T-helper 17 cell (primary cell): ENCODE results near the gene KIAA1671. TPM values are rescaled to one million over a fixed set of nuclear protein-coding genes. Genes with fewer than 3 reads are reported as not detected.

Experiments used
- ATAC-seq: fragments of 150-1000 bp; cut with Tn5 transposase; 2 replicates; pipeline ENCODE4 v1.10.0; 2021; ENCODE audit warnings: mild to moderate bottlenecking, moderate library complexity
- DNase-seq, 3 donors: peaks; one replicate each; pipeline versions ENCODE4 v3.0.0 to v3.0.0-alpha.2; 2020 to 2021
- H3K9me3 ChIP-seq: one replicate; pipeline ENCODE4 v1.7.0; 2013; ENCODE audit warnings: low read length, mild to moderate bottlenecking; ENCODE audit not compliant: control insufficient read depth, poor library complexity, severe bottlenecking
- H3K27ac Mint-ChIP-seq: one replicate; pipeline ENCODE4 v1.8.0; 2022; ENCODE audit warnings: mild to moderate bottlenecking, moderate library complexity, mixed read lengths
- H3K27me3 Mint-ChIP-seq: one replicate; pipeline ENCODE4 v1.8.0; 2022; ENCODE audit warnings: mixed read lengths
- H3K36me3 Mint-ChIP-seq: one replicate; pipeline ENCODE4 v1.8.0; 2022; ENCODE audit warnings: low read depth, mixed read lengths
- H3K4me1 Mint-ChIP-seq: one replicate; pipeline ENCODE4 v1.8.0; 2022; ENCODE audit warnings: mild to moderate bottlenecking, mixed read lengths
- H3K4me3 Mint-ChIP-seq: one replicate; pipeline ENCODE4 v1.8.0; 2022; ENCODE audit warnings: mild to moderate bottlenecking, moderate library complexity, mixed read lengths
- total RNA-seq, 4 donors: library from RNA in 2 of 4; stranded (reverse) in 2 of 4; gene quantifications; one replicate each; pipeline ENCODE4 v1.2.3 and lab custom pipeline; 2022 to 2026

Gene KIAA1671
- total RNA-seq, 2 donors from 2014 or later, result 1.4 to 3.2 TPM

GRCh38 chr22:25083056-25083806, 130.7 kb downstream of the KIAA1671 start:
- H3K9me3 ChIP-seq, result no peaks in the 10 kb centered on the region
- Mint-ChIP-seq H3K4me1 (peaks cover 20% of the 10 kb centered on the region), H3K4me3 (no peak overlapping the region), H3K27me3 (no peaks in the 10 kb centered on the region), H3K36me3 (no peaks in the 10 kb centered on the region), H3K27ac (no peak overlapping the region)
- DNase-seq (no peak), ATAC-seq (no peak)

GRCh38 chr22:25083807-25084200, 131.3 kb downstream of the KIAA1671 start:
- Mint-ChIP-seq H3K4me3 (no peak overlapping the region), H3K4me1 (peaks cover 20% of the 10 kb centered on the region), H3K27me3 (no peaks in the 10 kb centered on the region), H3K36me3 (no peaks in the 10 kb centered on the region), H3K27ac (no peak overlapping the region)
- ATAC-seq, result no peak
- no peak for DNase-seq
- H3K9me3 ChIP-seq, result no peaks in the 10 kb centered on the region

GRCh38 chr22:25084405-25085107, 132.0 kb downstream of the KIAA1671 start:
- H3K27ac Mint-ChIP-seq, result no peak overlapping the region
- H3K36me3 Mint-ChIP-seq, result no peaks in the 10 kb centered on the region
- DNase-seq (no peak), ATAC-seq (no peak)
- no peaks in the 10 kb centered on the region for H3K27me3 Mint-ChIP-seq
- no peak overlapping the region for H3K4me3 Mint-ChIP-seq
- no peaks in the 10 kb centered on the region for H3K9me3 ChIP-seq
- H3K4me1 Mint-ChIP-seq, result peaks cover 17% of the 10 kb centered on the region

GRCh38 chr22:25085156-25085555, 132.6 kb downstream of the KIAA1671 start:
- H3K27ac Mint-ChIP-seq, result no peak overlapping the region
- DNase-seq (no peak), ATAC-seq (no peak)
- H3K9me3 ChIP-seq, result no peaks in the 10 kb centered on the region
- peaks cover 14% of the 10 kb centered on the region for H3K4me1 Mint-ChIP-seq
- H3K36me3 Mint-ChIP-seq, result no peaks in the 10 kb centered on the region
- H3K4me3 Mint-ChIP-seq, result no peak overlapping the region
- no peaks in the 10 kb centered on the region for H3K27me3 Mint-ChIP-seq

- H3K9me3 ChIP-seq, result no peaks in the 10 kb centered on the region
- DNase-seq (no peak), ATAC-seq (no peak)
- peak overlapping the region; percentile 43 for H3K27ac Mint-ChIP-seq
- no peaks in the 10 kb centered on the region for H3K36me3 Mint-ChIP-seq
- H3K27me3 Mint-ChIP-seq, result no peaks in the 10 kb centered on the region
- no peak overlapping the region for H3K4me3 Mint-ChIP-seq
- peaks cover 14% of the 10 kb centered on the region for H3K4me1 Mint-ChIP-seq
Observed at GRCh38 chr22:25085930-25086901, 133.7 kb downstream of the KIAA1671 start.

GRCh38 chr22:25086902-25087282, 134.4 kb downstream of the KIAA1671 start:
- no peaks in the 10 kb centered on the region for H3K9me3 ChIP-seq
- Mint-ChIP-seq H3K36me3 (no peaks in the 10 kb centered on the region), H3K27ac (no peak overlapping the region), H3K27me3 (no peaks in the 10 kb centered on the region), H3K4me3 (no peak overlapping the region), H3K4me1 (peaks cover 11% of the 10 kb centered on the region)
- DNase-seq (no peak), ATAC-seq (no peak)

- H3K4me1 Mint-ChIP-seq, result peaks cover 10% of the 10 kb centered on the region
- no peak for ATAC-seq
- H3K4me3 Mint-ChIP-seq, result no peak overlapping the region
- no peak overlapping the region for H3K27ac Mint-ChIP-seq
- H3K27me3 Mint-ChIP-seq, result no peaks in the 10 kb centered on the region
- DNase-seq, result no peak
- no peaks in the 10 kb centered on the region for H3K36me3 Mint-ChIP-seq
- no peaks in the 10 kb centered on the region for H3K9me3 ChIP-seq
Observed at GRCh38 chr22:25090225-25090890, 137.8 kb downstream of the KIAA1671 start.

GRCh38 chr22:25091458-25091857, 138.9 kb downstream of the KIAA1671 start:
- Mint-ChIP-seq H3K27ac (no peak overlapping the region), H3K4me1 (peaks cover under 1% of the 10 kb centered on the region), H3K27me3 (no peaks in the 10 kb centered on the region), H3K36me3 (no peaks in the 10 kb centered on the region), H3K4me3 (no peak overlapping the region)
- DNase-seq (no peak), ATAC-seq (no peak)
- H3K9me3 ChIP-seq, result no peaks in the 10 kb centered on the region

- DNase-seq, result no peak
- H3K9me3 ChIP-seq, result no peaks in the 10 kb centered on the region
- ATAC-seq, result no peak
- H3K4me3 Mint-ChIP-seq, result peak overlapping the region; percentile 26
- no peaks in the 10 kb centered on the region for H3K4me1 Mint-ChIP-seq
- H3K27ac Mint-ChIP-seq, result no peak overlapping the region
- H3K27me3 Mint-ChIP-seq, result no peaks in the 10 kb centered on the region
- no peaks in the 10 kb centered on the region for H3K36me3 Mint-ChIP-seq
Observed at GRCh38 chr22:25092119-25092518, 139.6 kb downstream of the KIAA1671 start.

GRCh38 chr22:25094579-25094978, 142.1 kb downstream of the KIAA1671 start:
- no peaks in the 10 kb centered on the region for H3K9me3 ChIP-seq
- H3K27me3 Mint-ChIP-seq, result no peaks in the 10 kb centered on the region
- no peaks in the 10 kb centered on the region for H3K4me1 Mint-ChIP-seq
- peak overlapping the region; percentile 45 for H3K27ac Mint-ChIP-seq
- H3K36me3 Mint-ChIP-seq, result no peaks in the 10 kb centered on the region
- no peak overlapping the region for H3K4me3 Mint-ChIP-seq
- DNase-seq (no peak), ATAC-seq (no peak)

- Mint-ChIP-seq H3K27ac (no peak overlapping the region), H3K4me3 (no peak overlapping the region), H3K27me3 (no peaks in the 10 kb centered on the region), H3K36me3 (no peaks in the 10 kb centered on the region), H3K4me1 (no peaks in the 10 kb centered on the region)
- ATAC-seq (no peak), DNase-seq (no peak)
- no peaks in the 10 kb centered on the region for H3K9me3 ChIP-seq
Observed at GRCh38 chr22:25095869-25096268, 143.4 kb downstream of the KIAA1671 start.

GRCh38 chr22:25096638-25097405, 144.3 kb downstream of the KIAA1671 start:
- H3K27ac Mint-ChIP-seq, result peak overlapping the region; percentile 79

More at GRCh38 chr22:25096638-25097405, 144.3 kb downstream of the KIAA1671 start:
- Mint-ChIP-seq H3K4me1 (no peaks in the 10 kb centered on the region), H3K36me3 (no peaks in the 10 kb centered on the region), H3K4me3 (no peak overlapping the region), H3K27me3 (no peaks in the 10 kb centered on the region)
- ATAC-seq, result no peak
- no peaks in the 10 kb centered on the region for H3K9me3 ChIP-seq
- DNase-seq, result no peak
